Measurements from ENCODE around the gene KDM4B. TPM values are rescaled to one million over a fixed set of nuclear protein-coding genes. Genes with fewer than 3 reads are reported as not detected.
"Not testable (repeated sequence)": the region's sequence is repeated elsewhere in the genome, so short reads cannot be mapped to it uniquely, and the experiment has no call there.

KDM4B gene
- polyA plus RNA-seq, 3 donors = 6.4 to 22.7 (median 12.7) TPM

DNA sequence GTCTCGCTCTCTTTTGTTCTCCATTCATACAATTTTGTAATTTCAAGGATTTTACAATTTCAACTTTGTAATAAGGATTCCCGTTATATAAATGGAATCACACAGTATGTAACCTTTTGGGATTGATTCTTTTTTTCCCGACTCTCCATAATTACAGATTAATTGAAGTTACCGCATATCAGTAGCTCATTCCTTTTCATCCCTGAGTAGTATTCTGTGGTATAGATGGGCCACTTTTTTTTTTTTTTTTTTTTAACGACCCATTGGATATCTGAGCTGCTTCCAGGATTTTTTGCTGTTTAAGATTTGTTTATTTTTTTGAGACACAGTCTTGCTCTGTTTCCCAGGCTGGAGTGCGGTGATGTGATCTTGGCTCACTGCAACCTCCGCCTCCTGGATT, 31.9 kb upstream of the KDM4B start:
- no peaks in the 10 kb centered on the region for H3K4me1 ChIP-seq (ENCODE audit: control insufficient read depth in 1 of 2, insufficient read depth in 2 of 2, low read length in 2 of 2)
- no peak overlapping the region for H2AFZ ChIP-seq (ENCODE audit: insufficient read depth, low read depth, low read length, poor library complexity, severe bottlenecking)
- Mint-ChIP-seq H3K36me3 (peaks cover 49 to 87% of the 10 kb centered on the region in 2 donors), H3K27ac (peak overlapping the region in 1 of 7 donors; percentile 7), H3K27me3 (ENCODE audit: low read depth in 3 of 3) (no peaks in the 10 kb centered on the region), H3K9me3 (peaks cover 0 to 1% (median 0%) of the 10 kb centered on the region in 7 donors), H3K4me1 (peaks cover 3% of the 10 kb centered on the region), H3K4me3 (no peak overlapping the region)
- peaks cover 89% of the 10 kb centered on the region for H3K79me2 ChIP-seq (ENCODE audit: insufficient read depth, low read length)
- H3K4me3 ChIP-seq (replicated peaks in 1 of 3; ENCODE audit: low read depth in 2 of 3, low read length in 3 of 3) = no peak overlapping the region
- H3K4me2 ChIP-seq (replicated peaks; ENCODE audit: extremely low read depth, low read length, poor library complexity, severe bottlenecking) = no peak overlapping the region
- intact Hi-C loops (cut with micrococcal nuclease) = no loop called here
- 100% methylated on average over 2 of the region's 7 CpGs for WGBS (ENCODE audit: insufficient coverage)
- H3K9ac ChIP-seq (ENCODE audit: insufficient read depth, low read length, poor library complexity, severe bottlenecking) = no peak overlapping the region
- TF ChIP-seq, protein P1, sequence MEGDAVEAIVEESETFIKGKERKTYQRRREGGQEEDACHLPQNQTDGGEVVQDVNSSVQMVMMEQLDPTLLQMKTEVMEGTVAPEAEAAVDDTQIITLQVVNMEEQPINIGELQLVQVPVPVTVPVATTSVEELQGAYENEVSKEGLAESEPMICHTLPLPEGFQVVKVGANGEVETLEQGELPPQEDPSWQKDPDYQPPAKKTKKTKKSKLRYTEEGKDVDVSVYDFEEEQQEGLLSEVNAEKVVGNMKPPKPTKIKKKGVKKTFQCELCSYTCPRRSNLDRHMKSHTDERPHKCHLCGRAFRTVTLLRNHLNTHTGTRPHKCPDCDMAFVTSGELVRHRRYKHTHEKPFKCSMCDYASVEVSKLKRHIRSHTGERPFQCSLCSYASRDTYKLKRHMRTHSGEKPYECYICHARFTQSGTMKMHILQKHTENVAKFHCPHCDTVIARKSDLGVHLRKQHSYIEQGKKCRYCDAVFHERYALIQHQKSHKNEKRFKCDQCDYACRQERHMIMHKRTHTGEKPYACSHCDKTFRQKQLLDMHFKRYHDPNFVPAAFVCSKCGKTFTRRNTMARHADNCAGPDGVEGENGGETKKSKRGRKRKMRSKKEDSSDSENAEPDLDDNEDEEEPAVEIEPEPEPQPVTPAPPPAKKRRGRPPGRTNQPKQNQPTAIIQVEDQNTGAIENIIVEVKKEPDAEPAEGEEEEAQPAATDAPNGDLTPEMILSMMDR (IDR thresholded peaks at IDR 0.05) = no peak
- peaks cover 27 to 70% of the 10 kb centered on the region in 2 donors for H3K36me3 ChIP-seq (replicated peaks in 1 of 2; ENCODE audit: control insufficient read depth in 1 of 2, insufficient read depth in 2 of 2, low read length in 2 of 2)
- no peaks in the 10 kb centered on the region for H3K27me3 ChIP-seq (ENCODE audit: control insufficient read depth in 2 of 2, insufficient read depth in 2 of 2, low read length in 2 of 2)
- no peak overlapping the region for H3K27ac ChIP-seq (ENCODE audit: low read depth in 1 of 2, low read length in 2 of 2)
- no peaks in the 10 kb centered on the region for H4K20me1 ChIP-seq (ENCODE audit: insufficient read depth, low read length)
- H3K9me3 ChIP-seq (replicated peaks in 1 of 2; ENCODE audit: control insufficient read depth in 1 of 2, insufficient read depth in 1 of 2, low read length in 2 of 2) = no peaks in the 10 kb centered on the region
- DNase-seq = no peak

DNA sequence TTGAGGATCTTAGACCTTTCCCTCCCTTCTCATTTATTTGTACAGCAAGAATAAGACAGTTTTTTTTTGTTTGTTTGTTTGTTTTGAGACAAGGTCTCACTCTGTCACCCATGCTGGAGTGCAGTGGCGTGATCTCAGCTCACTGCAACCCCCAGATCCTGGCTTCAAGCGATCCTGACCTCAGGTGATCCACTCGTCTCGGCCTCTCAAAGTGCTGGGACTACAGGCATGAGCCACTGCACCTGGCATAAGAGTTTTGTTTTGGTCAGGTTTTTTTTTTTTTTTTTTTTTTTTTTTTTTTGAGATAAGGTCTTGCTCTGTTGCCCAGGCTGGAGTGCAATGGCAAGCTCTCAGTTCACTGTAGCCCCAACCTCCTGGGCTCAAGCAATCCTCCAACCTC, 30.5 kb upstream of the KDM4B start:
- H3K4me1 Mint-ChIP-seq; H4K20me1 ChIP-seq (ENCODE audit: insufficient read depth, low read length); H3K4me3 Mint-ChIP-seq; intact Hi-C loops (cut with micrococcal nuclease); H3K27me3 ChIP-seq (ENCODE audit: control insufficient read depth in 2 of 2, insufficient read depth in 2 of 2, low read length in 2 of 2); H2AFZ ChIP-seq (ENCODE audit: insufficient read depth, low read depth, low read length, poor library complexity, severe bottlenecking); H3K9me3 ChIP-seq (replicated peaks in 1 of 2; ENCODE audit: control insufficient read depth in 1 of 2, insufficient read depth in 1 of 2, low read length in 2 of 2); H3K4me2 ChIP-seq (replicated peaks; ENCODE audit: extremely low read depth, low read length, poor library complexity, severe bottlenecking); H3K9ac ChIP-seq (ENCODE audit: insufficient read depth, low read length, poor library complexity, severe bottlenecking); H3K9me3 Mint-ChIP-seq; H3K4me3 ChIP-seq (replicated peaks in 1 of 3; ENCODE audit: low read depth in 2 of 3, low read length in 3 of 3); H3K27ac ChIP-seq (ENCODE audit: low read depth in 1 of 2, low read length in 2 of 2); H3K4me1 ChIP-seq (ENCODE audit: control insufficient read depth in 1 of 2, insufficient read depth in 2 of 2, low read length in 2 of 2); DNase-seq; H3K27me3 Mint-ChIP-seq (ENCODE audit: low read depth in 3 of 3): not testable (repeated sequence)
- peaks cover 78% of the 10 kb centered on the region for H3K79me2 ChIP-seq (ENCODE audit: insufficient read depth, low read length)
- peaks cover 26 to 69% of the 10 kb centered on the region in 2 donors for H3K36me3 ChIP-seq (replicated peaks in 1 of 2; ENCODE audit: control insufficient read depth in 1 of 2, insufficient read depth in 2 of 2, low read length in 2 of 2)
- peak overlapping the region in 3 of 7 donors; percentile 9 to 56 (median 52) for H3K27ac Mint-ChIP-seq
- peaks cover 48 to 85% of the 10 kb centered on the region in 2 donors for H3K36me3 Mint-ChIP-seq
- 100% methylated on average over 1 of the region's 4 CpGs for WGBS (ENCODE audit: insufficient coverage)

All from CD14-positive monocyte (primary cell).